GM20000 (cell line): ENCODE data around the gene ADIPOR1.
"Not testable (repeated sequence)": the region's sequence is repeated elsewhere in the genome, so short reads cannot be mapped to it uniquely, and the experiment has no call there.

Experiments used
- DNase-seq: peaks from one replicate; pipeline ENCODE4 v3.0.0; 2012; ENCODE audit warnings: low spot score
- TF ChIP-seq, protein P1 (sequence below): IDR thresholded peaks from 2 replicates; pipeline ENCODE4 v1.5.1; 2012; ENCODE audit warnings: mild to moderate bottlenecking, control low read depth; ENCODE audit errors: extremely low read depth, missing control alignments

ADIPOR1 gene

DNA sequence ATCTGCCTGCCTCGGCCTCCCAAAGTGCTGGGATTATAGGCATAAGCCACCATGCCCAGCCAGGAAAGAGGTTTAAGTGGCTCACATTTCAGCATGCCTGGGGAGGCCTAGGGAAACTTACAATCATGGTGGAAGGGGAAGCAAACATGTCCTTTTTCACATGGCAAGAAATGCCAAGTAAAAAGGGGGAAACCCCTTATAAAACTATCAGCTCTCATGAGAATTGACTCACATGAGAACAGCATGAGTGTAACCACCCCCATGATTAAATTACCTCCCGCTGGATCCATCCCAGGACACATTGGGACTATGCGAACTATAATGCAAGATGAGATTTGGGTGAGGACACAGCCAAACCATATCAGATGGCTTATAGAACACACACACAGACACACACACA is 22.3 kb downstream of the ADIPOR1 start:
- TF ChIP-seq, protein P1, sequence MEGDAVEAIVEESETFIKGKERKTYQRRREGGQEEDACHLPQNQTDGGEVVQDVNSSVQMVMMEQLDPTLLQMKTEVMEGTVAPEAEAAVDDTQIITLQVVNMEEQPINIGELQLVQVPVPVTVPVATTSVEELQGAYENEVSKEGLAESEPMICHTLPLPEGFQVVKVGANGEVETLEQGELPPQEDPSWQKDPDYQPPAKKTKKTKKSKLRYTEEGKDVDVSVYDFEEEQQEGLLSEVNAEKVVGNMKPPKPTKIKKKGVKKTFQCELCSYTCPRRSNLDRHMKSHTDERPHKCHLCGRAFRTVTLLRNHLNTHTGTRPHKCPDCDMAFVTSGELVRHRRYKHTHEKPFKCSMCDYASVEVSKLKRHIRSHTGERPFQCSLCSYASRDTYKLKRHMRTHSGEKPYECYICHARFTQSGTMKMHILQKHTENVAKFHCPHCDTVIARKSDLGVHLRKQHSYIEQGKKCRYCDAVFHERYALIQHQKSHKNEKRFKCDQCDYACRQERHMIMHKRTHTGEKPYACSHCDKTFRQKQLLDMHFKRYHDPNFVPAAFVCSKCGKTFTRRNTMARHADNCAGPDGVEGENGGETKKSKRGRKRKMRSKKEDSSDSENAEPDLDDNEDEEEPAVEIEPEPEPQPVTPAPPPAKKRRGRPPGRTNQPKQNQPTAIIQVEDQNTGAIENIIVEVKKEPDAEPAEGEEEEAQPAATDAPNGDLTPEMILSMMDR: no peak
- DNase-seq: no peak

DNA sequence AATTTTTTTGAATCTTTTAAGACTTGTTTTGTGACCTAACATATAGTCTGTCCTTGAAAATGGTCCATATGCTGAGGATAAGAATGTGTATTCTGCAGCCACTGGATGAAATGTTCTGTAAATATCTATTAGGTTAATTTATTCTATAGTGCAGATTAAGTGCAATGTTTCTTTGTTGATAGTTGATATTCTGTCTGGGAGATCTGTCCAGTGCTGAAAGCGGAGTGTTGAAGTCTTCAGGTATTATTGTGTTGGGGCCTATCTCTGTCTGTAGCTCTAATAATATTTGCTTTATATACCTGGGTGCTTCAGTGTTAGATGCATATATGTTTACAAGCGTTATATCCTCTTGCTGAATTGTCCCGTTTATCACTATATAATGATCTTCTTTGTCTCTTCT is 23.4 kb downstream of the ADIPOR1 start:
- no peak for DNase-seq
- TF ChIP-seq, protein P1: no peak

DNA sequence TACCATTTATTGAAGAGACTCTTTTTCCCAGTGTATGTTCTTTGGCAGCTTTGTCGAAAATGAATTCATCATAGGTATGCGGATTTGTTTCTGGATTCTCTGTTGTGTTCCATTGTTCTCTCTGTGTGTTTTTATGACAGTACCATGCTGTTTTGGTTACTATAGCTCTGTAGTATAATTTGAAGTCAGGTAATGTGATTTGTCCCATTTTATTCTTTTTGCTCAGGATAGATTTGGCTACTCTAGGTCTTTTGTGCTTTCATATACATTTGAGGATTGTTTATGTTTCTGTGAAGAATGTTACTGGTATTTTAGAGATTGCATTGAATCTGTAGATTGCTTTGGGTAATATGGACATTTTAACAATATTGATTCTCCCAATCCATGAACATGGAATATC is 25.6 kb downstream of the ADIPOR1 start:
- TF ChIP-seq, protein P1: no peak
- DNase-seq: no peak

DNA sequence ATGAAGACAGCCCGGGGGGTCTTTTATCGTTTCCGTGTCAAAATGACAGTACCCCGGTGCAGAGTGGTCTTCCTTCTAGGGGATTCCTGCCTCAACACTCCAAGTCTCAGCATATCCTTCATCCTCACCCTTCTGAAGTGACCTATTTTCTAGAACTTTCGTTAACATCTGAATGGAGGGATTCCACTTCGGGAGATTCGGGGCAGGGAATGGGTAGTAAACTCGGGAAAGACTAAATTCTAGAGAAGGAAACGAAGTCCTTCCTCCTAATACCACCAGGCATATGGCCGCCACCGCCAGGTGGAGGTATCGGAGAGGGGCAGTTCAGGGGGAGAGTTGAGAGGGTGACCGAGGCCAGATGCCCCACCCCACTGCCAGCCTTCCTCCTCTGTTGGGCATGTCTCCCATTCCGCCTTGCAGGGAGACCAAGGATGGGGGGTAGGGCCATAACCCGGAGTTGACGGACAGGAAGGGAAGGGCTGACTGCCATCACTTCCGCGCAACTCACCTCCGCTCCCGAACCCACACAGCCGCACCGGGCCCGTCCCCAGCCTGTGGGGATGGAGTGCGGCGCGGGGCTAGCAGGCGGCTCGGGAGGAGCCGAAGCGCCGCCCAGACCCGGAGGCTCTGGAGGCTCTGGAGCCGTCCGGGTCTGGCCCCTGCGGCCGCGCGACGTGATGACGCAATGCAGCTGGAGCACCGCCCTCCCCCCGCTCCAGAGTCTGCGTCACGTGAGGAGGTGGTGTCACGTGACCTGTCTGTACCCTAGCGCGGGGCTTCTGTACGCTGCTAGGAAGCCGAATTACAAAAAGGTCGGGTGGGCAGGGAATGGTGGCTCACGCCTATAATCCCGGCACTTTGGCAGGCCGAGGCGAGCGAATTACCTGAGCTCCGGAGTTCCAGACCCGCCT is 31.3 kb downstream of the ADIPOR1 start, which contains the start of gene KLHL12:
Gene KLHL12, minus strand, starts transcription at position 654 of the 911 bp plus-strand sequence. CDS start 2,072 bp downstream, outside the sequence.
- TF ChIP-seq, protein P1: peak; percentile 26
- peak; percentile 95 for DNase-seq

DNA sequence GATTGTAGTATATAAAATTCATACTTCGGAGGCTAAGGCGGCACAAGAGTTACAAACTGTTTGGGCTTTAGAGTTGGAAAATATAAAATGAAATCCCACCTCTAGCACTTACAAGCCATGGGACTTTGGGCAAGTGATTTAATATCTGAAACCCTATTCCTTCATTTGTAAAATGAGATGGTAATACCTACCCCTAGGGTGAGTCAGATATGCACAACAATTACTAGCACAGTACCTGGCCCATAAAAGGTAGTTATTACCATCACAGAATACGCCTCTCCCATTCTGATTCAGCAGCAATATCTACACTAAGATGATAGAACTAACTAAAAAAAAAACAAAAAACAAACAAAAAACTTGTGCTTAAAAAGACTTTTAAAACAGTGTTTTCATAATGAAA is 34.6 kb downstream of the ADIPOR1 start:
- TF ChIP-seq, protein P1: no peak

DNA sequence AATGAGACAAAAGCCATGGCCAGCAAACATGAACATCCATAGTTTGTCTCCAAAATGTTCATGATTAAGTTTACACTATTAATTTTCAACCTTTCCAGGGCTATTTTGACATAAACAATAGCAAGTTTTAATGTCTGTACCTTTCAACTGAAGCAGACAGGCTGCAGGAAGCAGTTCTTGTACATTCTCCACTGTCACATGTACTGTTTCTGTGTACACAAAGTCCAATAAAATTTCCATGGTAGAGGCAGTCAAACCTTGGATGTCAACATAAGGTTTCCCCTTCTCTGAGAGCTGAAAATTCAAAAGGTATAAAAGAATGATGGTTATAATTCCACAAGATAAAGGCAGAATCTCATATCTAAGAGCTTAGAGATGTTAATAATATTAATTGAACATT is 38.5 kb downstream of the ADIPOR1 start:
- no peak for DNase-seq

More for the DNA sequence above, 34.6 kb downstream of the ADIPOR1 start:
- no peak for DNase-seq

DNA sequence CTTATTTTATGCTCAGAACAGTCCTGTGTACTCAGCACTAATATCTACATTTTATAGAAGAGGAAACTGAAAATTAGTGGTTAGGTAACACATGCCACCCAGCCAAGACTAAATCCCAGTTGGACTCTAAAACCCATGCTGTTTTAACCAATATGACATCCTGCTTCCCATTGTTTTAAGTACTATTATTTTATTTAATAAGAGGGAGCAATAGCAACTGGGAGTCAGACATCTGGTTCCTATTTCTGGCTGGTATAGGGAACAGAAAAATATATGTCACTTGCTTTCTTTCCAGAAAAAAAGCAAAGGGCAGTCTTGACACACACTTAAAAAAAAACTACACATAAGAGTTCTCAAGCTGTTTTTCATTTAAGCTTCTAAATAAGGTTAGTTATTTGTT is 43.0 kb downstream of the ADIPOR1 start:
- no peak for DNase-seq
- TF ChIP-seq, protein P1: no peak

More for the DNA sequence above, 38.5 kb downstream of the ADIPOR1 start:
- TF ChIP-seq, protein P1: no peak

DNA sequence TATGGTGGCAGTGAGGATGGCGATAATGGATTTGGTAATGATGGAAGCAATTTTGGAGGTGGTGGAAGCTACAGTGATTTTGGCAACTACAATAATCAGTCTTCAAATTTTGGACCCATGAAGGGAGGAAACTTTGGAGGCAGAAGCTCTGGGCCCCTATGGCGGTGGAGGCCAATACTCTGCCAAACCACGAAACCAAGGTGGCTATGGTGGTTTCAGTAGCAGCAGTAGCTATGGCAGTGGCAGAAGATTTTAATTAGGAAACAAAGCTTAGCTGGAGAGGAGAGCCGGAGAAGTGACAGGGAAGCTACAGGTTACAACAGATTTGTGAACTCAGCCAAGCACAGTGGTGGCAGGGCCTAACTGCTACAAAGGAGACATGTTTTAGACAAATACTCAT is 45.6 kb downstream of the ADIPOR1 start:
- not testable (repeated sequence) for DNase-seq
